ENCODE results near the gene GAS6. TPM values are rescaled to one million over a fixed set of nuclear protein-coding genes. Genes with fewer than 3 reads are reported as not detected.
"Not testable (repeated sequence)": the region's sequence is repeated elsewhere in the genome, so short reads cannot be mapped to it uniquely, and the experiment has no call there.

Gene GAS6
- total RNA-seq: under 1 TPM in 1 of 2 experiments, not detected in 1; 0.17 TPM

- POLR2A ChIA-PET: no interaction called here
- CTCF ChIA-PET: interaction anchor here (1.0 kb wide), 1 partner anchor 22 kb away, joined by 3 read pairs; no protein-coding TSS in a partner anchor
Measured at GRCh38 chr13:113863524-113864272, at the start of gene GAS6. GAS6 (minus strand) TSS chr13:113864076; CDS start chr13:113863920, 156 bp downstream.

GRCh38 chr13:113913408-113913807, 49.5 kb upstream of the GAS6 start:
- POLR2A ChIA-PET: not testable (repeated sequence)

GRCh38 chr13:113912596-113912995, 48.7 kb upstream of the GAS6 start:
- ChIA-PET POLR2A (no interaction called here), CTCF (no interaction called here)

More at GRCh38 chr13:113913408-113913807, 49.5 kb upstream of the GAS6 start:
- CTCF ChIA-PET: not testable (repeated sequence)

- ChIA-PET POLR2A (no interaction called here), CTCF (no interaction called here)
Measured at GRCh38 chr13:113907635-113908617, 44.0 kb upstream of the GAS6 start.

- POLR2A ChIA-PET: no interaction called here
- CTCF ChIA-PET: no interaction called here
Measured at GRCh38 chr13:113906571-113906970, 42.7 kb upstream of the GAS6 start.

- POLR2A ChIA-PET: no interaction called here
- CTCF ChIA-PET: no interaction called here
Measured at GRCh38 chr13:113905942-113906341, 42.1 kb upstream of the GAS6 start.

GRCh38 chr13:113905018-113905417, 41.1 kb upstream of the GAS6 start:
- ChIA-PET CTCF (no interaction called here), POLR2A (no interaction called here)

GRCh38 chr13:113904411-113904810, 40.5 kb upstream of the GAS6 start:
- CTCF ChIA-PET: no interaction called here

GRCh38 chr13:113903912-113904311, 40.0 kb upstream of the GAS6 start:
- CTCF ChIA-PET: no interaction called here
- POLR2A ChIA-PET: no interaction called here

More at GRCh38 chr13:113904411-113904810, 40.5 kb upstream of the GAS6 start:
- POLR2A ChIA-PET: no interaction called here

- CTCF ChIA-PET: no interaction called here
- POLR2A ChIA-PET: no interaction called here
Measured at GRCh38 chr13:113902986-113903775, 39.3 kb upstream of the GAS6 start.

- ChIA-PET POLR2A (no interaction called here), CTCF (no interaction called here)
Measured at GRCh38 chr13:113902481-113902880, 38.6 kb upstream of the GAS6 start.

- ChIA-PET POLR2A (no interaction called here), CTCF (no interaction called here)
Measured at GRCh38 chr13:113901642-113902041, 37.8 kb upstream of the GAS6 start.

GRCh38 chr13:113901231-113901630, 37.4 kb upstream of the GAS6 start:
- POLR2A ChIA-PET: no interaction called here
- CTCF ChIA-PET: no interaction called here

GRCh38 chr13:113900646-113901045, 36.8 kb upstream of the GAS6 start:
- CTCF ChIA-PET: no interaction called here

GRCh38 chr13:113898391-113898790, 34.5 kb upstream of the GAS6 start:
- ChIA-PET CTCF (no interaction called here), POLR2A (no interaction called here)

More at GRCh38 chr13:113900646-113901045, 36.8 kb upstream of the GAS6 start:
- POLR2A ChIA-PET: no interaction called here

- CTCF ChIA-PET: no interaction called here
Measured at GRCh38 chr13:113897966-113898365, 34.1 kb upstream of the GAS6 start.

GRCh38 chr13:113897161-113897560, 33.3 kb upstream of the GAS6 start:
- CTCF ChIA-PET: no interaction called here
- POLR2A ChIA-PET: no interaction called here

More at GRCh38 chr13:113897966-113898365, 34.1 kb upstream of the GAS6 start:
- POLR2A ChIA-PET: no interaction called here

- POLR2A ChIA-PET: no interaction called here
- CTCF ChIA-PET: no interaction called here
Measured at GRCh38 chr13:113895436-113895835, 31.6 kb upstream of the GAS6 start.

- ChIA-PET CTCF (no interaction called here), POLR2A (no interaction called here)
Measured at GRCh38 chr13:113890774-113891480, 27.1 kb upstream of the GAS6 start.

- ChIA-PET POLR2A (no interaction called here), CTCF (no interaction called here)
Measured at GRCh38 chr13:113889467-113889866, 25.6 kb upstream of the GAS6 start.
